Astrocyte (in vitro differentiated cells and primary cell): ENCODE results near the gene CKAP2.

ENCODE experiments used
- CTCF ChIP-seq: IDR thresholded peaks from 2 replicates; pipeline ENCODE4 v1.5.1; 2011; ENCODE audit warnings: low read depth, mild to moderate bottlenecking, inconsistent platforms, low read length, moderate library complexity; ENCODE audit not compliant: insufficient read depth
- EZH2 ChIP-seq: IDR thresholded peaks from 2 replicates; pipeline ENCODE4 v1.6.1; 2012; ENCODE audit warnings: mild to moderate bottlenecking, low read length, inconsistent platforms; ENCODE audit not compliant: insufficient read depth

GRCh38 chr13:52452470-52452869 is 2.8 kb upstream of the CKAP2 start:
- TF ChIP-seq CTCF: no peak
- no peak for TF ChIP-seq EZH2
